ENCODE results near the gene LCN2.

DNA sequence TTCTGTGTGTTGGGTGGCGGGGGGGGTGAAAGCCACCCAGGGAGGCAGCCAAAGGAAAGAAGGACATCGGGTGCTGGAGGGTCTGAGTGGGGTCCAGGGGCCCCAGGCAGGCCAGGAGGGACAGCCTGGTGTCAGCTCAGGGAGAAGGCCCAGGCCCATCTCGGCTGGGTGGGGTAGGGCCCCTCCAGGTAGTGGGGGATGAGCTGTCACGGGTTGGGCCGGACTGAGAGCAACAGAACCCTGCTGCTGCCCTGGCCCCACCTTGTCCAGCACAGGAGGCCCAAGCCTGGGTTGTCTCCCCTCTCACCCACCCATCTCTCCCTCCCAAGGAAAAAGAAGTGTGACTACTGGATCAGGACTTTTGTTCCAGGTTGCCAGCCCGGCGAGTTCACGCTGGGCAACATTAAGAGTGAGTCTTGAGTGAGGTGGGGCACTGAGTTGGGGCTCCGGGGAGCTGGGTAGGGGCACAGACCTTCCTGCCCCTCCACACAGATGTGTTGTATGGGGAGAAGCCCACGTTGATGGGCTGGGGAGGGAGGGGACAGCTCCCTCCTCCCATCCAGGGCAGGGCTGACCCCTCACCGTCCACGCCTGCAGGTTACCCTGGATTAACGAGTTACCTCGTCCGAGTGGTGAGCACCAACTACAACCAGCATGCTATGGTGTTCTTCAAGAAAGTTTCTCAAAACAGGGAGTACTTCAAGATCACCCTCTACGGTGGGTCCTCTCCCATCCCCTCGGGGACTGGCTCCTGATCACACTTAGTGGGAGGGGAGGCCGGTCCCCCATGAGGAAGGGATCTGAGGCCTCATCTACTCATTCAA, 2.3 kb downstream of the LCN2 start:
- TF ChIP-seq POLR2A (IDR thresholded peaks at IDR 0.05), result no peak
- TF ChIP-seq, protein P1, sequence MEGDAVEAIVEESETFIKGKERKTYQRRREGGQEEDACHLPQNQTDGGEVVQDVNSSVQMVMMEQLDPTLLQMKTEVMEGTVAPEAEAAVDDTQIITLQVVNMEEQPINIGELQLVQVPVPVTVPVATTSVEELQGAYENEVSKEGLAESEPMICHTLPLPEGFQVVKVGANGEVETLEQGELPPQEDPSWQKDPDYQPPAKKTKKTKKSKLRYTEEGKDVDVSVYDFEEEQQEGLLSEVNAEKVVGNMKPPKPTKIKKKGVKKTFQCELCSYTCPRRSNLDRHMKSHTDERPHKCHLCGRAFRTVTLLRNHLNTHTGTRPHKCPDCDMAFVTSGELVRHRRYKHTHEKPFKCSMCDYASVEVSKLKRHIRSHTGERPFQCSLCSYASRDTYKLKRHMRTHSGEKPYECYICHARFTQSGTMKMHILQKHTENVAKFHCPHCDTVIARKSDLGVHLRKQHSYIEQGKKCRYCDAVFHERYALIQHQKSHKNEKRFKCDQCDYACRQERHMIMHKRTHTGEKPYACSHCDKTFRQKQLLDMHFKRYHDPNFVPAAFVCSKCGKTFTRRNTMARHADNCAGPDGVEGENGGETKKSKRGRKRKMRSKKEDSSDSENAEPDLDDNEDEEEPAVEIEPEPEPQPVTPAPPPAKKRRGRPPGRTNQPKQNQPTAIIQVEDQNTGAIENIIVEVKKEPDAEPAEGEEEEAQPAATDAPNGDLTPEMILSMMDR (IDR thresholded peaks at IDR 0.05), result no peak
